ENCODE data around the gene KCNQ2. TPM values are rescaled to one million over a fixed set of nuclear protein-coding genes. Genes with fewer than 3 reads are reported as not detected.
"Not testable (repeated sequence)": the region's sequence is repeated elsewhere in the genome, so short reads cannot be mapped to it uniquely, and the experiment has no call there.

The KCNQ2 gene
- total RNA-seq, 2 donors from 2014 or later: 0.33 TPM; not detected in 1

DNA sequence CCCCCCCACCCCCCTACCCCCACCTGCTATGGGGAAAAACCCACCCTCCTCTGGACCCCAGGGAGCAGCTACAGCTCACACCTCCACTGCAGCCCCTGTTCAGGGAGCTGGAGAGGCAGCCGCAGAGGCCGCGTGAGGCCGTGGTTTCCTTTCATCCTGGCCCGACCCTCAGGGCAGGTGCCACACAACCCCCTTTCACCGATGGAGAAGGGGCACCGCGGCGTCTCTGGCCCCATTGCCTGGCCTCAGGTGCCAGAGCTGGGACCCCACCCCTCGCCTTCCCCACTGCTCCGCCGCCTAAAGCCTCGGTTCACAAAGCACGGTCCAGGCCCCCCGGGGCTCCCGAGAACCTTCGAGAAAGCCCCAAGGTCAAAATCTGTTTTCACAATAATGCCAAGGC, 11.8 kb upstream of the KCNQ2 start:
- no peak for DNase-seq (ENCODE audit: low spot score in 2 of 2)
- H3K36me3 Mint-ChIP-seq: no peaks in the 10 kb centered on the region

DNA sequence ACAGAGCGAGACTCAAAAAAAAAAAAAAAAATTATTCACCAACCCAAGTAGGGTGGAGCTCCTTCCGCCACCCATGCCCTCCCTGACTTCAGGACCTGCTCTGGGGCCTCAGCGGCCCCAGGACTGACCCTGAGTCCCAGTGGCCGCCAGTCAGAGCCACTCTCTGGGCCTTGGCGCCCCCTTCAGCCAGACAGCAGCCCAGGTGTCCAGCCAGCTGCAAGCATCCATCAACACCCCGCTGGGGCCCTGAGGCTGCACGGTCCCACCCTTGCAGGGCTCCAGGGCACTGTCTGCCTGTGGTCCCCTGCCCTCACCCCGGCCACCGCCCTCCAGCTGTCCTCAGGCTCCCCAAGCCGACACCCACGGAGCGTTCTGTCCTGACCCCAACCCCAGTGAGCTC, 11.4 kb upstream of the KCNQ2 start:
- no peaks in the 10 kb centered on the region for H3K9me3 Mint-ChIP-seq
- no peaks in the 10 kb centered on the region for H3K36me3 Mint-ChIP-seq

More for the DNA sequence above, 11.8 kb upstream of the KCNQ2 start:
- Mint-ChIP-seq H3K27ac (no peak overlapping the region), H3K9me3 (no peaks in the 10 kb centered on the region)
- ATAC-seq: no peak

DNA sequence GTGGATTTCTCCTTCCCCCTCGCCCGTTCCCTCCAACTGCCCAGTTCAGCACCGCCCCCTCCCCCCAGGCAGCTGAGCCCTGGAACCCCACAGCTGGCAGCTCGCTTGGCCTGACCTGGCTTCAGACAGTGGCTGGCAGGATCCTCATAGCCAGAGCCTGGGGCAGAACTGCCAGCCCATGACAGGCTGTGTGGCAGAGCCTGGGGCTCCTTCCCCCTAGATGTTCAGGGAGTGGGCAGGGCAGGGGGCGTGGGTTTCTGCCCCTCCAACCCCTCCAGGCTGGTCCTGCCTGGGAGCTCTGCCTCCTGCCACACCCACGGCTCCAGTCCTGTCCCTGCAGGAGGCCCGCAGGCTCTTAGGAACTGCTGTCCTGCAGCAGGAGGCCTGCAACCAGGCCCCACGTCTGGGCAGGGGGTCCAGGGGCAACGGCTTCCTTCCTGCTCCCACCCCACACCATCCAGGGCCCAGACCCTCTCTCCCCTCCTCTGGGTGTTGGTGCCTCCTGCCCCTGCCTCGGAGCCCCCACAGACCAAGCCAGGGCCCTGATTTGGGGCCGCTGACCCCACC, 9.6 kb upstream of the KCNQ2 start:
- no peaks in the 10 kb centered on the region for H3K36me3 Mint-ChIP-seq
- DNase-seq (ENCODE audit: low spot score in 2 of 2): no peak
- H3K27ac Mint-ChIP-seq: no peak overlapping the region
- ATAC-seq: no peak
- H3K9me3 Mint-ChIP-seq: no peaks in the 10 kb centered on the region

More for the DNA sequence above, 11.4 kb upstream of the KCNQ2 start:
- ATAC-seq (no peak), DNase-seq (ENCODE audit: low spot score in 2 of 2) (no peak)
- no peak overlapping the region for H3K27ac Mint-ChIP-seq

DNA sequence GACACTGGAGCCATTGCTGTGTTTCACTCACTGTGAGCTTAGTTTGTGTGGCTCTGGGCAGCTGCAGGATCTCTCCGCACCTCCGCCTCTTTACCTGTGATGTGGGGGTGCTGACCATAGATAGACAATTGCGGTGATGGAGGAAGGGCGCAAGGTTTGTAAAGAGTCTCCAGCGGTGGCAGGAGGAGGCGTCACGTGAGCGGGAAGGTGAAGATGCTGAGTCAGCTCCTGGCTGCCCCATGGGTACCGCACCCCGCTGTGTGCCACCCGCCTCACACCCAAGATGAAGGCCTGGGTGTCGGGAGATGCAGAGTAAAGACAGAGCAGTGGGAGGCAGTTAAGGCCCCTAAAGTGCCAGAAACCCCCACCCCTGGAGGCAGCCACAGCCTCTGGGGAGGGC, 9.0 kb upstream of the KCNQ2 start:
- Mint-ChIP-seq H3K27ac (no peak overlapping the region), H3K9me3 (no peaks in the 10 kb centered on the region), H3K36me3 (no peaks in the 10 kb centered on the region)
- ATAC-seq (no peak), DNase-seq (ENCODE audit: low spot score in 2 of 2) (no peak)

DNA sequence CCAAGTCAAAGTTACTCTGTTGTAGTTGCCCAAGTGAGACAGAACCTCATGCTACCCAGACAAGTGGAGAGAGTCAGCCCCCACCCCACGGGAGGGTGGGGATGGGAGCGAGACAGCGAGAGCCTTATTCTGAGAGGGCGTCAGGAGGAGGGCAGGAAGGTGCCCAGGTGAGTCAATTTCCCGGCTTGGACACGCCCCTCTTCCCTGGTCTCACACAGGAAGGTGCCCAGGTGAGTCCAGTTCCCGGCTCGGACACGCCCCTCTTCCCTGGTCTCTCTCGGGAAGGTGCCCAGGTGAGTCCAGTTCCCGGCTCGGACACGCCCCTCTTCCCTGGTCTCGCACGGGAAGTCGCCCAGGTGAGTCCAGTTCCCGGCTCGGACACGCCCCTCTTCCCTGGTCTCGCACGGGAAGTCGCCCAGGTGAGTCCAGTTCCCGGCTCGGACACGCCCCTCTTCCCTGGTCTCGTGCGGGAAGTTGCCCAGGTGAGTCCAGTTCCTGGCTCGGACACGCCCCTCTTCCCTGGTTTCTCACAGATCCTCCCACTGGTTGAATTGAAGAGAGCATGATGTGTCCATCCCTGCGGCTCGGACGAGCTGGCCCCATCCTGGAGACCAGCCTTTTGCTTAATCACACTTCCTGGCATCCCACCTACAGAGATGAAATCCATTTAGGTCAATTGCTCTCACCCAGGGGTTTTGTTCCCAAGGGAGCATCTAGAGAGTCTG, 7.4 kb upstream of the KCNQ2 start:
- not testable (repeated sequence) for ATAC-seq; H3K27ac Mint-ChIP-seq; H3K36me3 Mint-ChIP-seq; DNase-seq (ENCODE audit: low spot score in 2 of 2); H3K9me3 Mint-ChIP-seq

DNA sequence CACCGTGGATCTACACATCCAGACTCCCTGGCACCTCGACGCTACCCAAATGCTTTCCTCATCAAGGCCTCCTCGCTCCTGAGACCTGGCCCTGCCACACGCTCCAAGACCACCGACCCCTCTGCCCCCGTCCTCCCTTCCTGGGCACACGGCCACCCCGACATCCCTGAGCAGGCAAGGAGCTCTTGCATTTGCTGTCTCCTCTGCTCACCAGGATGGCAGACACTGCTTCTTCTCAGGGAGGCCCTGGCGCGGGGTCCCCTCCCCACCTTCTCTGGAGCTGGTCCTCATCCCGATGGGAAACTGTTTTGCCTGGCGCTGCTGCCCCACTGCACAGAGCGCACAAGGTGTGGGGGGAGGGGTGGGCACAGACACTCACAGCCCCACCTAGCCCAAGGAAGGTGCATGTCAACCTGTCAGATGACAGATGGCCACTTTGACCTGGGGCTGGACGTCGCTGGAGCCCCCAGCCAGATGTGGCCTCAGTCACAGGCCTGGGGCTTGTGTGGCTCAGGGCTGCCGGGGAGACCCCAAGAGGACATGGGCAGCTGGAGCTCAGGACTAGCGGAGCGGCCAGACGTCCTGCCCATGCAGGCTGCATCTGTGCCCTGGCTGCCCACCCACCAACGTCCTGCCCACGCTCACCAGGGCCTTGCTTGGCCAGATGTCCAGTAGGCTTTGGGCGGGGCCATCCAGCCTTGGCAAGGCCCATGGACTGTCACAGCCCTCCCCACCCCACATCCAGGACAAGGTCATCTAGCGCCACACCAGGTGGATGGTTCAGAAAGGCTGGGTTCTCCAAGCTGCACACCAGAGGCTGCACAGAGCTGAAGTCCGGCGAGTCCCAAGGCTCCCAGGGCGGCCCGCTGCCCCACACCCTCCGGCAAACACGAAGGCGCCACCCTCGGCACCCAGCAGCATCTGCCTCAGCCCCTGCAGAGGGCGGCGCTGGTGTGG, 6.2 kb upstream of the KCNQ2 start:
- Mint-ChIP-seq H3K36me3 (no peaks in the 10 kb centered on the region), H3K9me3 (no peaks in the 10 kb centered on the region), H3K27ac (no peak overlapping the region)
- no peak for DNase-seq (ENCODE audit: low spot score in 2 of 2)
- no peak for ATAC-seq

DNA sequence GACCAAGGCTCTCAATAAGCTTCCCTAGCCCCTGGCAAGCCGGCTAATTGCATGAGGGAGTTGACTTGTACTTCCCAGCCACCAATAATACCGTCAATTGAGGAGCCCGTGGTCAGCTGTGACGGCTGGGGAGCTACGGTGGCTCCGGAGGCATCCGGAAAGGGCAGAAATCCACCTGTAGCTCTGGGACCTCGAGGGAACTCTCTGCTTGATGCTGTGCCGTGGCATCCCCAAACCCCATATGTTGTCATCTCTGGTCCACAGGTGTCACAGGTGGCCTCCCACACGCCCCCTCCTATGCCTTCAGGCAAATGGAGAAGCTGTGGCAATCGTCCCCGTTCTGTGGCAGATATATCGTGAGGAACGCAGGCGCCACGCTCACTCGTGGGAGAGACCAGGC, 5.5 kb upstream of the KCNQ2 start:
- no peak overlapping the region for H3K27ac Mint-ChIP-seq
- H3K36me3 Mint-ChIP-seq: no peaks in the 10 kb centered on the region
- ATAC-seq (no peak), DNase-seq (ENCODE audit: low spot score in 2 of 2) (no peak)
- H3K9me3 Mint-ChIP-seq: no peaks in the 10 kb centered on the region

DNA sequence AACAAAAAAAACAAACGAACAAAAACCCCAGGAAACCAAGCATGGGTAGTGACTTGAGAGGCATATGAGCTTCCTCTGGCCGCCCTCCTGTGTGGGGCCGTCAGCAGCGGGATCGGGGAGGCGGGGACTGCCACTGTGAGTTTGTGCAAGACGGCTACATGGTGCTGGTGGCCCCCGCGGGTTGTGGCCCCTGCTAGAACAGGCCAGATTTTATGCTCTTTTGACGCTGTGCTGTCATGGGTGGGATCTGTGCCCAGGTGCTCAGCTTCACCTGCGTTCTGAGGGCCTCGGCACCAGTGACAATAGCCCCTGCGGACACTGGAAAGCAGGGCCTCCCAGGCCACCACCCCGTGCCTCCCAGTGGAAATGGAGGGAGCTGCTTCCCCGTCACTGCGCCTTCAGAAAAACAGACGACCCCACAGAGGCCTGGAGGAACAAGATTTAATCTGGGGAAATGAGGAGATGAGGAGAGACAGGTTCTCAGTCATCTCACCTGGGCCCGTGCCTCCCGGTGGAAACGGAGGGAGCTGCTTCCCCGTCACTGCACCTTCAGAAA, 4.7 kb upstream of the KCNQ2 start:
- ATAC-seq: no peak
- no peak for DNase-seq (ENCODE audit: low spot score in 2 of 2)
- Mint-ChIP-seq H3K9me3 (no peaks in the 10 kb centered on the region), H3K27ac (no peak overlapping the region), H3K36me3 (no peaks in the 10 kb centered on the region)

DNA sequence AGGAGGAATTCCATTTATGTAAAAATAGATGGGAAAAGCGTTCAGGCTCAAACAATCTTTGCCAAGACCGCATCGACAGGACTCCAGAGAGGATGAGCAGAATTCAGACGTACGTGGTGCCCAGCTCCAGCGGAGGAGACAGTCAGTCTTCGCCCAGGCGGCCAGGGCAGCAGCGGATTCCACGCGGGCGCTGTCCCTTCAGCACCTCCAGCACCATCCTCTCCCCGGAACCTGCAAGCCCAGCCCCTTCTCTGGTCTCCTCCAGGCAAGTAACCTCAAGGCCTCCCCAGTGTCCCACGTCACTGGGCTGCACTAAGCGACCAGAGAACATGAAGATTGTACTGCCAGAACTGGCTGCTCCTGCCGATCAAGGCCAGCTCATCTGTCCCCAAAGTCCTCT, 2.8 kb upstream of the KCNQ2 start:
- DNase-seq (ENCODE audit: low spot score in 2 of 2): no peak
- Mint-ChIP-seq H3K27ac (no peak overlapping the region), H3K9me3 (no peaks in the 10 kb centered on the region), H3K36me3 (no peaks in the 10 kb centered on the region)
- ATAC-seq: no peak

DNA sequence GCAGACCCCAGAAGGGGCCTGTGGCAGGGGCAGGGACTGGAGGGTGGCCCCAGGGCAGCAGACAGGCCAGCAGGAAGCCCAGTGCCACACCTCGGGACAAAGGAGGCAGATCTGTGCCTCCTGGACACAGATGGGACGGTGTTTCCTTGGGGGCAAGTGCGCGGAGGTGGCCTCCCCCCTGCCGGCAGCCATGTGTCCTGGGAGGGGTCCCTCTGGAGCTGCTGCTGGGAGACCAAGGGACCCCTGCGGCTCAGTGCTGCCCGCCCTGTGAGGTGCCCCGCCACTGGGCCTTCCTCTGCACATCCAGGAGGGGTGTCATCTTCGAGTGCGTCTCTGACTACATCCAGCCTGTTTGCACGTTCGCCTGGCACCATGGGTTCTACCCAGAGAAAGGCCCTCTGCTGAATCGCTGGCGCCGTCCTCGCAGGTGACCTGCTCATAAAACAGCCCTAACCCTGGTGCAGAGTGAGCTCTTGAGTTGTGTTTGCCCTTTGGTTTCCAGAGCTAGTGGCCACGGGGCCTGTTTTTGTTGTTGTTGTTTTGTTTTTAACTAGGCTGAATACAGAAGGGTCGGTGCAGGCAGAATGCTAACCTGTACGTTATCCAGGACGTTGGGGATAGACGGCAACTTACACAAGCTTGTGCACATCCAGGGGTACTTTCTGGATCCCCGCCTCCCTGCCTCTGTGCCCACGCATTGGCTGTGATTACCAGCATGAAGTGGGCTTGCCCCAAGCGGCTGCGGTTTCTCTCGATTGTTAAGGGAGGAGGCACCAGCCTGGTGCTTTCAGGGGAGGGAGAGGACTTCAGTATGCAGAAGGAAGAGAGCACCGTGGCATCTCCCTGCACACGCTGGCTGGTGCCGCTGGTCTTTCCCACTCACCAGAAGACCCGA, 1.3 kb upstream of the KCNQ2 start:
- Mint-ChIP-seq H3K9me3 (no peaks in the 10 kb centered on the region), H3K27ac (no peak overlapping the region), H3K36me3 (no peaks in the 10 kb centered on the region)
- DNase-seq (ENCODE audit: low spot score in 2 of 2) (no peak), ATAC-seq (no peak)

DNA sequence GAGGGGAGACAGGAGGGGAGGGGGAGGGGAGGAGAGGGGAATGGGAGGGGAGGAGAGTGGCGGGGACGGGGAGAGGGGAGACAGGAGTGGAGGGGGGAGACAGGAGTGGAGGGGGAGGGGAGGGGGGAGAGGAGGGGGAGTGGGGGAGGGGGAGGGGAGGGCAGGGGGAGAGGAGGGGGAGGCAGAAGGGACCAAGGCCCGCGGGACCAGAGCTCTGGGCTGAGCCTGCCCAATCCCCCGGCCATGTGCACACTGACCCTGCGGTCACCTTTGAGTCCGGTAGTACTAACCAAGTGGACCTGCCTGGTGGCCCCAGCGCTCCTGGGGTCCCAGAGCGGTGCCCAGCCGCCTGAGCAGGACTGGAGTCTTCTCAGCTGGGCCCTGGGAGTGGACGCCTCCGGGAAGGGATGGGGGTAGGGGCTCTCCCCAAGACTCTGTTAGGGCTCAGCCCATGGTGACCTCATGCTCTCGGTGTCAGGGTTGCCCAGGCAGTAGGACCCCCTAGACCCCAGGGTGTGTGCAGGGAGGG, 471 bp upstream of the KCNQ2 start:
- ATAC-seq: no peak
- DNase-seq (ENCODE audit: low spot score in 2 of 2): no peak
- no peaks in the 10 kb centered on the region for H3K36me3 Mint-ChIP-seq
- H3K9me3 Mint-ChIP-seq: no peaks in the 10 kb centered on the region
- H3K27ac Mint-ChIP-seq: no peak overlapping the region

DNA sequence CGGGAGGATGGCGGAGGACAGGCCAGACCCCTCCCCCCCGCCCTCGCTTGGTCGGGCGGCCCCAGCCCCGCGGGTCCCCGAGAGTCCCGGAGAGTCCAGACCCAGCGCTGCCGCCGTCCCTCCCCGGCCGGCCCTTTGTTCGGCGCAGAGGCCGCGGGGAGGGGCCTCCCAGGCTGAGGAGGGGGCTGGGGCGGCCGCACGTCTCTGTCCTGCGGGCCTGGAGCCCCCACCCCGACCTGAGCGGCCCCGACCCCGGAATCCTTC, 806 bp downstream of the KCNQ2 start:
- Mint-ChIP-seq H3K9me3 (no peaks in the 10 kb centered on the region), H3K27ac (no peak overlapping the region), H3K36me3 (no peaks in the 10 kb centered on the region)
- DNase-seq (ENCODE audit: low spot score in 2 of 2): no peak
- no peak for ATAC-seq

DNA sequence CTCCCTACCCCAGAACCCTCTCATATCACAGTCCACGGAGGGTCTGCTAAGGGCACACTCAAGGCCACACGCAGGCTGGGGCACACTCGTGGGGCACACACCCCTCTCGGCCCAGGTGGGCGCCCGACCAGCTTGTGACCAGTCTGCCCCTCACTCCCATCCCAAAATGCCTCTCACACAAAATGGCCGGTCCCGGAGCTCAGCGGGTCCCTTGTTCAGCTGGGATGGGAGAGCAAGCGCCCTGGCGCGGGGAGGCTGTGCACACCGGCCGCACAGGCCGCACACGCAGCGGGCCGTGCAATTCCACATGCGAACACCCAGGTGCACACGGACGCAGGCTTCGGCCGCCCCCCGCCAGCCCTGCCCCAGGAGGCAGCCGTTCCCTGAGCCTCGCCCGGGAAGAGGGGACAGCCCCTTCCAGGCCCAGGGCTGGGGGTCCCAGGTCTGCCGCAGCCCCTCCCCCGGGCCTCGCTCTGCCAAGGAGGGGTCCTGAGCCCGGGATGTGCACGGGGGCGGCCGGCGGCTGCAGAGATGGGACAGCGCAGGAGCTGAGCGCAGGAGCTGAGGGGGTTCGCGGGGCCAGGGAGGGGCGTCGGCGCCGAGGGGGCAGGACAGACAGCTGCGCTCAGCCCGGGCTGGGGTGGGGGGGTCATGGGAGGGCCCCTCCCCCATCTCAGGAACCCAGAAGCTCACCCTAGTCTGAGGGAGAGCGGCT, 1.3 kb downstream of the KCNQ2 start:
- H3K9me3 Mint-ChIP-seq: no peaks in the 10 kb centered on the region
- no peaks in the 10 kb centered on the region for H3K36me3 Mint-ChIP-seq
- H3K27ac Mint-ChIP-seq: no peak overlapping the region

DNA sequence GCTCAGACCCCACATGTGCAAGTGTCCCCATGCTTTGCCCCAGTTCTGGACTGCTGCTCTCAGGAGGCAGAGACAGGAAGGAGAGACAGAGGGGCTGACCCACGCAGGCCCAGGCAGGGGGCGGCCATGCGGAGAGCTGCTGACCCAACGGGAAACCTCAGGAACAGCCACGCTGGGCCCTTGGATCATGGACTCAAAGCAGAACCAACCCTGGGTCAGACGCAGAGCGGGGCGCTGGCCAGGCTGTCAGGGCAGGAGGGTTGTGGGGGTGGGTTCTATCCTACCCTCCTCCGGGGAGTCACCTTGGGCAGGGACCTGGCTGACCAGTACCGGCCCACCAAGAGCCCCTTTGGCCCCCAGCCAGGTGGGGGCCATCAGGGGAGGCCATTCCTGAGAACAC, 2.0 kb downstream of the KCNQ2 start:
- Mint-ChIP-seq H3K36me3 (no peaks in the 10 kb centered on the region), H3K27ac (no peak overlapping the region), H3K9me3 (no peaks in the 10 kb centered on the region)
- ATAC-seq (no peak), DNase-seq (ENCODE audit: low spot score in 2 of 2) (no peak)

More for the DNA sequence above, 1.3 kb downstream of the KCNQ2 start:
- DNase-seq (ENCODE audit: low spot score in 2 of 2) (no peak), ATAC-seq (no peak)

DNA sequence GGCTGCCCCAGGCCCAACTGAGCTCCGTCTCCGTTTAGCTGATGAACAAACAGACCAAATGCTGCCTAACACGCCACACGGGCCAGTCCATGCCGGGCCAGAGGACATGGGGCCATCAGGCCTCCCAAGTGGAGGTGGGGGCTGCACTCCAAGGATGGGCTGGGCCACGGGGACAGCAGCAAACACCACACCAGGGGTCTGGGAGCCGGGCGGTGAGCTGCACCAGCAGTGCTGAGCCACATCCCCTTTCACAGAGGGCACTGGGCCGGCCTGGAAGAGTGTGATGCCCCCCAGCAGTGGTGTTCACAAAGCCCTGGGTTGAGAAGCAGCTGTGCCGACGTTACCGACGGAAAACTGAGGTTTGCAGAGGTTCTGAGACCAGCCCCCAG, 2.7 kb downstream of the KCNQ2 start:
- Mint-ChIP-seq H3K9me3 (no peaks in the 10 kb centered on the region), H3K27ac (no peak overlapping the region), H3K36me3 (no peaks in the 10 kb centered on the region)
- ATAC-seq: no peak
- DNase-seq (ENCODE audit: low spot score in 2 of 2): no peak

Measured in activated naive CD4-positive, alpha-beta T cell treated with anti-CD3 and anti-CD28 coated beads, Interleukin-2, amount 50 U/mL, for 72 hours (primary cell).